ENCODE results near the gene FLRT3.

FLRT3 gene

DNA sequence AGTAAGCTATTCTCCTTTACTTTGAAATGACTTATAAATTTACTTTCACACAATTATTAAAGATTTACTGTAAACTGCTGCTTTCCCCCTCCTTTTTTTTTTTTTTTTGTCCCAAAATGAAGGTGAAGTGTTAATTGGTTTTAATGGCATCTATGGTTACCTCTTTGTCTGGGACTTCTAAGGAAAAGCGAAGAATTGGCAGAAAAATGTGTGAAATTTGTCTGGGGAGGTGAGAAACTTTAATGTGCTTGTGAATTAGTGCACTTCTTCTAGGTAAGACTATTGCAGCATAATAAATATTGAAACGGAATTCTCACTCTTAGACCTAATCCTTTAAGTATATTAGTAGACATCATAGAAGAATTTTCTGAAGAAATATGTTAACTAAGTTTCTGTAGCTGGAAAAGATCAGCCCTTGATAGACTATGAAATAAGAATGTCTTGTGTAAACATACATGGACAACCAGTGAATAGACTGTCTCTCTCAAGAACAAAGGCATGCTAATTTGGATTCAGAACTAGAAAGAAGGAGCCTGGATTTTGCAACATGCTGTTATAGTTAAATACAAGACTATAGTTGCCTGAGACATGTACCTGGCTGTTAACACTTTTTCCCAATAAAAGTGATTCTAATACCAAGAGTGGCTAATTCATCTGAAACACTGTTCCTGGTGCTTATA lies 23.9 kb downstream of the FLRT3 start:
- TF ChIP-seq, protein P1, sequence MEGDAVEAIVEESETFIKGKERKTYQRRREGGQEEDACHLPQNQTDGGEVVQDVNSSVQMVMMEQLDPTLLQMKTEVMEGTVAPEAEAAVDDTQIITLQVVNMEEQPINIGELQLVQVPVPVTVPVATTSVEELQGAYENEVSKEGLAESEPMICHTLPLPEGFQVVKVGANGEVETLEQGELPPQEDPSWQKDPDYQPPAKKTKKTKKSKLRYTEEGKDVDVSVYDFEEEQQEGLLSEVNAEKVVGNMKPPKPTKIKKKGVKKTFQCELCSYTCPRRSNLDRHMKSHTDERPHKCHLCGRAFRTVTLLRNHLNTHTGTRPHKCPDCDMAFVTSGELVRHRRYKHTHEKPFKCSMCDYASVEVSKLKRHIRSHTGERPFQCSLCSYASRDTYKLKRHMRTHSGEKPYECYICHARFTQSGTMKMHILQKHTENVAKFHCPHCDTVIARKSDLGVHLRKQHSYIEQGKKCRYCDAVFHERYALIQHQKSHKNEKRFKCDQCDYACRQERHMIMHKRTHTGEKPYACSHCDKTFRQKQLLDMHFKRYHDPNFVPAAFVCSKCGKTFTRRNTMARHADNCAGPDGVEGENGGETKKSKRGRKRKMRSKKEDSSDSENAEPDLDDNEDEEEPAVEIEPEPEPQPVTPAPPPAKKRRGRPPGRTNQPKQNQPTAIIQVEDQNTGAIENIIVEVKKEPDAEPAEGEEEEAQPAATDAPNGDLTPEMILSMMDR (IDR thresholded peaks at IDR 0.05): no peak

DNA sequence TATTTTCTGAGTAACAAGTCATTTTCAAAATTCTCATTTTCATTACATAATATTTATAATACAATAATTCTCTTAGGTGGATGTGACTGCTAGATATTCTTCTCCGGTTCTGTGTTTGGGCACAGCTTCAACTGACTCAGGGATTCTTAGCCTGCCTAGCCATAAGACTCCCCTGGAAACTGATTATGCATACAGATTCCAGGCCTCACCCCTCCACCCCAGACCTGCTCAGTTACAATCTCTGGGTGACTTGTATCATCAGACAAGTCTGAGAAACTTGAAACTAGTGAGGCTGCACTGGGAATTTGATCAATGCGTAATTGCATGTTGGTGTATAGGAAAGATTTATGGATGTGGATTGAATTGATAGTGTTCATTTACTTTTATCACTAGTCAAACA lies 25.4 kb downstream of the FLRT3 start:
- TF ChIP-seq, protein P1 (IDR thresholded peaks at IDR 0.05): no peak

DNA sequence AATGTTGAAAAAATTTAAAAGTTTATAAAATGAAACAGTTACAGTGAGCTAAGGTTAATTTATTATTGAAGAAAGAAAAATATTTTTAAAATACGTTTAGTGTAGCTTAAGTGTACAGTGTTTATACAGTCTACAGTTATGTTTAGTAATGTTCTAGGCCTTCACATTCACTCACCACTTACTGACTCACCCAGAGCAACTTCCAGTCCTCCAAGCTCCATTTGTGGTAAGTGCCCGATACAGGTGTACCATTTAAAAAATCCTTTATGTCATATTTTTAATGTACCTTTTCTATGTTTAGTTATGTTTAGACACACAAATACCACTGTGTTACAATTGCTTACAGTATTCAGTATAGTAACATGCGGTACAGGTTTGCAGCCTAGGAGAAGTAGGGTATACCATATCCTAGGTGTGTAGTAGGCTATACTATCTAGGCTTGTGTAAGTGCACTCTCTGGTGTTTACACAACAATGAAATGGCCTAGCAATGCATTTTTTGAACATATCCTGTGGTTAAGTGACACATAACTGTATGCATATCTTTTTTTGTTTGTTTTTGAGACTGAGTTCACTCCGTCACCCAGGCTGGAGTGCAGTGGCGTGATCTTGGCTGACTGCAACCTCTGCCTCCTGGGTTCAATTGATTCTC lies 26.3 kb downstream of the FLRT3 start:
- TF ChIP-seq, protein P1 (IDR thresholded peaks at IDR 0.05): no peak

DNA sequence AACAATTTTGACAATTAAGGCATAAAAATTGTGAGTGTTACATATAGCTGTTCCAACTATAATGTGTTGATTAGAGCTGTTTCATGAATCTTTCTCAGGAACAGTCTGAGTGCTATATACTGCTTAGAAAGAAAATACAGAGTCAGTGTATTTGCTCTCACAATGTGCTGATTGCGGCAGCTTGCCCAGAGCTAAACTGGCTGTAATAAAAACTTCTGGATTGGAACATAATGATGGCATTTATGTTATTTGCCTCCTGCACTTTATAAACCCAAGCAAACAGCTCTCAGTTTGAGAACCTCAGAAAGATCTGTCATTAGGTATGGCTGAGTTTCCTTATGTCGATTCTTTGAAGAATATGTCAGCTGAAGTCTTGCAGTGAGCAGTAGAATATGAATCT lies 29.5 kb downstream of the FLRT3 start:
- TF ChIP-seq, protein P1 (IDR thresholded peaks at IDR 0.05): no peak

DNA sequence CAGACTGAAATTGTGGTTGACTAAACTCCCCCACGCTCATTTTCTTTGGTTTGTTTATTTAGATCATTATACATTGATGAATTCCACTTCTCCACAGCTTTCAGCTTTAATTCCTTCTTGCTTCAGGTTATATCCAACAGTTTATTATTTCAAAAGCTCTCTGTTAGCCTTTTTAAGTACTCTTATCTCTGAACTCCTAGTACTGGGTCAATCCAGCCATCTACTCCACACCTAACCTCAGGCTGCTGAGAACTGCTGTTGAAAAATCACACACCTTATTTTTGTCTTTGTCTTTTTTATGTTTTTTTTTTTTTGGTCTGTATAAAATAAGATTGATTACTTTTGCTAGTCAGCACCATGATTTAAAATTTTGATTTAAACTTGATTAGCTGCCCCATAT lies 32.9 kb downstream of the FLRT3 start:
- TF ChIP-seq, protein P1 (IDR thresholded peaks at IDR 0.05): no peak

DNA sequence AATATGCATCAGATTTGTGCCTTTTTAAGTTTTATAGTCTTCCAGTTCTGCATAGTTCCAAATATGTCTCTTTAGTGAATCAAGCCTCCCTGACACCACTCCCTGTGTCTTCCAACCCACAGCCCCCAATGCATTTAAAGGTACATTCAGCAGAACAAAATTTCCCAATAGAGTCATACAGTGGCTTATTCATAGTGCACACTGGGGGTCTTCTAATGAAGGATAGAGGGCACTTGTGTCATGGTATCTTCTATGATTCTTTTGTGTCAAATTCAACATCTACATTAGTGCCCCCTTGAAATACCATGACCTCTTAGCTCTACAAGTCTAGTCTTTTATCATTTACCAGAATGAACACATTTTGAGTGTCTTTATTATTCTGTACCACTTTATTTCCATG lies 33.8 kb downstream of the FLRT3 start:
- TF ChIP-seq, protein P1 (IDR thresholded peaks at IDR 0.05): no peak

DNA sequence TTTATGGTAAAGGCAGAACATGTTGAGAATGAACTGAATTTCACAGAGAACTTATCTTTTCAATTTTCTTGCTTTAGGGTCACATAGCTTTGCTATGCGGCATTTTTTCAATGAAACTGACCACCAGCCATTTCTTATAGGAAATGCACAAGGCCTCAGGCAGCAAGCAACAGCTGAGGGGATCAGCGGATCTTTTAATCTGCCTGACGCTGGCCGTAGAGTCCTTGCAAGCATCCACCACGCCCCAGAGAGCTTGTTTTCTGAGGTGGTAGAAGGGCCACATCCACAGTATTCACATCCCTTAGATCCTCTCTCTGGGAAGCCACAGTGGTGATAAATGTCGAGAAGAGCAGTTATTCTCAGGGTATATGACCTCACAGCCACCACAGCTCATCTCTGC lies 34.3 kb downstream of the FLRT3 start:
- TF ChIP-seq, protein P1 (IDR thresholded peaks at IDR 0.05): no peak
